ENCODE data around the gene HCN2. TPM values are rescaled to one million over a fixed set of nuclear protein-coding genes. Genes with fewer than 3 reads are reported as not detected.
A peak's percentile ranks its signal among the peaks of the same experiment; 100 is the strongest.

The HCN2 gene
- total RNA-seq, 4 donors from 2014 or later: 0.15 to 0.57 (median 0.29) TPM; not detected in 1

DNA sequence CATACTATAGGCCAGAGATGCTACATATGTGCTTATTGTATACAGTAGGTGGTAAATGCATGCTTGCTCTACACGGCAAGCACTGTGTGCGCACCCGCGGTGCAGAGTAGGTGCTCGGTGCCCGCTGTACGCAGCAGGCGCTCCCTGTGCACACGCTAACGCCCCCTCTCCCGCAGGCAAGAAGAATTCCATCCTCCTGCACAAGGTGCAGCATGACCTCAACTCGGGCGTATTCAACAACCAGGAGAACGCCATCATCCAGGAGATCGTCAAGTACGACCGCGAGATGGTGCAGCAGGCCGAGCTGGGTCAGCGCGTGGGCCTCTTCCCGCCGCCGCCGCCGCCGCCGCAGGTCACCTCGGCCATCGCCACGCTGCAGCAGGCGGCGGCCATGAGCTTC is 25.9 kb downstream of the HCN2 start:
- no peak for TF ChIP-seq POLR2A (IDR thresholded peaks at IDR 0.05)
- WGBS, 2 donors: 25 to 36% methylated on average over 19 to 31 of the region's 33 CpGs
- Histone ChIP-seq H3K4me3 (peak overlapping the region in 1 of 4 donors; percentile 28), H3K27ac (no peak overlapping the region), H3K9me3 (no peaks in the 10 kb centered on the region), H3K27me3 (peaks cover 0 to 36% (median 0%) of the 10 kb centered on the region in 4 donors), H3K36me3 (peaks cover 24 to 41% (median 36%) of the 10 kb centered on the region in 3 donors), H3K4me1 (peaks cover 2 to 24% (median 9%) of the 10 kb centered on the region in 3 donors)
- DNase-seq: no peak
- intact Hi-C loops (cut with DNase I): no loop called here

DNA sequence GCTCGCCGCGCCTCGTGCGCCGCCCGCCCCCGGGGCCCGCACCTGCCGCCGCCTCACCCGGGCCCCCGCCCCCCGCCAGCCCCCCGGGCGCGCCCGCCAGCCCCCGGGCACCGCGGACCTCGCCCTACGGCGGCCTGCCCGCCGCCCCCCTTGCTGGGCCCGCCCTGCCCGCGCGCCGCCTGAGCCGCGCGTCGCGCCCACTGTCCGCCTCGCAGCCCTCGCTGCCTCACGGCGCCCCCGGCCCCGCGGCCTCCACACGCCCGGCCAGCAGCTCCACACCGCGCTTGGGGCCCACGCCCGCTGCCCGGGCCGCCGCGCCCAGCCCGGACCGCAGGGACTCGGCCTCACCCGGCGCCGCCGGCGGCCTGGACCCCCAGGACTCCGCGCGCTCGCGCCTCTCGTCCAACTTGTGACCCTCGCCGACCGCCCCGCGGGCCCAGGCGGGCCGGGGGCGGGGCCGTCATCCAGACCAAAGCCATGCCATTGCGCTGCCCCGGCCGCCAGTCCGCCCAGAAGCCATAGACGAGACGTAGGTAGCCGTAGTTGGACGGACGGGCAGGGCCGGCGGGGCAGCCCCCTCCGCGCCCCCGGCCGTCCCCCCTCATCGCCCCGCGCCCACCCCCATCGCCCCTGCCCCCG is 26.5 kb downstream of the HCN2 start:
- Histone ChIP-seq H3K4me3 (peak overlapping the region in 2 of 4 donors; percentile 9 to 43), H3K4me1 (peaks cover 0 to 18% (median 9%) of the 10 kb centered on the region in 3 donors), H3K27ac (no peak overlapping the region), H3K27me3 (peaks cover 0 to 30% (median 0%) of the 10 kb centered on the region in 4 donors), H3K9me3 (no peaks in the 10 kb centered on the region), H3K36me3 (peaks cover 24 to 46% (median 36%) of the 10 kb centered on the region in 3 donors)
- no peak for DNase-seq
- intact Hi-C loops (cut with DNase I): no loop called here
- WGBS, 2 donors: 7% methylated on average over 3 of the region's 97 CpGs; no CpG with 5 or more reads in 1 of the 2 donors
- TF ChIP-seq, protein P1, sequence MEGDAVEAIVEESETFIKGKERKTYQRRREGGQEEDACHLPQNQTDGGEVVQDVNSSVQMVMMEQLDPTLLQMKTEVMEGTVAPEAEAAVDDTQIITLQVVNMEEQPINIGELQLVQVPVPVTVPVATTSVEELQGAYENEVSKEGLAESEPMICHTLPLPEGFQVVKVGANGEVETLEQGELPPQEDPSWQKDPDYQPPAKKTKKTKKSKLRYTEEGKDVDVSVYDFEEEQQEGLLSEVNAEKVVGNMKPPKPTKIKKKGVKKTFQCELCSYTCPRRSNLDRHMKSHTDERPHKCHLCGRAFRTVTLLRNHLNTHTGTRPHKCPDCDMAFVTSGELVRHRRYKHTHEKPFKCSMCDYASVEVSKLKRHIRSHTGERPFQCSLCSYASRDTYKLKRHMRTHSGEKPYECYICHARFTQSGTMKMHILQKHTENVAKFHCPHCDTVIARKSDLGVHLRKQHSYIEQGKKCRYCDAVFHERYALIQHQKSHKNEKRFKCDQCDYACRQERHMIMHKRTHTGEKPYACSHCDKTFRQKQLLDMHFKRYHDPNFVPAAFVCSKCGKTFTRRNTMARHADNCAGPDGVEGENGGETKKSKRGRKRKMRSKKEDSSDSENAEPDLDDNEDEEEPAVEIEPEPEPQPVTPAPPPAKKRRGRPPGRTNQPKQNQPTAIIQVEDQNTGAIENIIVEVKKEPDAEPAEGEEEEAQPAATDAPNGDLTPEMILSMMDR (IDR thresholded peaks at IDR 0.05): no peak
- TF ChIP-seq POLR2A (IDR thresholded peaks at IDR 0.05): no peak

GRCh38 chr19:616747-617526 is 27.3 kb downstream of the HCN2 start:
- Histone ChIP-seq H3K27ac (no peak overlapping the region), H3K36me3 (peaks cover 25 to 54% (median 40%) of the 10 kb centered on the region in 3 donors), H3K4me3 (peak overlapping the region in 1 of 4 donors; percentile 9), H3K4me1 (peaks cover 0 to 14% (median 9%) of the 10 kb centered on the region in 3 donors), H3K27me3 (peaks cover 0 to 27% (median 0%) of the 10 kb centered on the region in 4 donors), H3K9me3 (no peaks in the 10 kb centered on the region)
- no CpG with 5 or more reads among the region's 58 CpGs for WGBS, 2 donors
- TF ChIP-seq POLR2A (IDR thresholded peaks at IDR 0.05): no peak
- TF ChIP-seq, protein P1 (IDR thresholded peaks at IDR 0.05): no peak
- intact Hi-C loops (cut with DNase I): no loop called here
- DNase-seq: no peak

GRCh38 chr19:617551-618246 is 28.0 kb downstream of the HCN2 start:
- Histone ChIP-seq H3K4me3 (no peak overlapping the region), H3K27ac (no peak overlapping the region), H3K4me1 (peaks cover 0 to 14% (median 9%) of the 10 kb centered on the region in 3 donors), H3K9me3 (no peaks in the 10 kb centered on the region), H3K27me3 (peaks cover 0 to 26% (median 0%) of the 10 kb centered on the region in 4 donors), H3K36me3 (peaks cover 33 to 62% (median 48%) of the 10 kb centered on the region in 3 donors)
- WGBS, 2 donors: 81 to 91% methylated on average over 5 to 8 of the region's 29 CpGs
- DNase-seq: no peak
- intact Hi-C loops (cut with DNase I): no loop called here
- no peak for TF ChIP-seq POLR2A (IDR thresholded peaks at IDR 0.05)
- TF ChIP-seq, protein P1 (IDR thresholded peaks at IDR 0.05): no peak

DNA sequence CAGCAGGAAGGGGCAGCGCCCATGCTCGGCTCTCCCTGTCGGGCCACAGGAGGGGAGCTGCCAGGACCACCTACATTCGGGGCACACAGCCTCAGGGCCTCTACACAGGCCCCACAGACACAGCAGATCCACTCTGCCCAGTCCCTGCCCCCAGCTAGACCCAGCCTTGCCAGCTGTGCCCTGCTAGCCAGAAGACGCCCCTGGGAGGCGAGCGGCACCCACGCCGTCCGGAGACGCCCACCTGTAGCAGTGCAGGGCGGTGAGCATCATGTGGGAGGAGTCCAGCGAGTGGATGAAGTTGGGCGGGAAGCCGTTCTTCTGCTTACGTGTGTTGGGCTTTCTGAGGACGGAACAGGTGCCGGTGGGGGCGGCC is 28.6 kb downstream of the HCN2 start:
- H3K27me3 ChIP-seq: peaks cover 0 to 21% (median 0%) of the 10 kb centered on the region in 4 donors
- no peak for DNase-seq
- intact Hi-C loops (cut with DNase I): no loop called here
- no peak overlapping the region for H3K27ac ChIP-seq
- 94 to 95% methylated on average over 3 to 6 of the region's 19 CpGs for WGBS, 2 donors
- H3K4me3 ChIP-seq: no peak overlapping the region
- no peaks in the 10 kb centered on the region for H3K9me3 ChIP-seq
- H3K36me3 ChIP-seq: peaks cover 34 to 67% (median 51%) of the 10 kb centered on the region in 3 donors
- H3K4me1 ChIP-seq: peaks cover 0 to 16% (median 9%) of the 10 kb centered on the region in 3 donors
- TF ChIP-seq, protein P1 (IDR thresholded peaks at IDR 0.05): no peak
- TF ChIP-seq POLR2A (IDR thresholded peaks at IDR 0.05): no peak
